Hepatocyte (in vitro differentiated cells): ENCODE data around the gene CENPP.

Experiments used
- EZH2 ChIP-seq: fragments of 200-600 bp; sonication (generic); IDR thresholded peaks from 2 replicates; pipeline ENCODE4 v1.6.1; 2016; ENCODE audit warnings: antibody characterized with exemption, mild to moderate bottlenecking, borderline replicate concordance
- EZH2phosphoT487 ChIP-seq: fragments of 200-600 bp; sonication (generic); IDR thresholded peaks from one replicate; pipeline ENCODE4 v1.6.1; 2018; ENCODE audit warnings: antibody characterized with exemption, mild to moderate bottlenecking, low read depth, moderate library complexity; ENCODE audit not compliant: unreplicated experiment, severe bottlenecking
- TF ChIP-seq, protein P1 (sequence below): fragments of 200-600 bp; sonication (generic); IDR thresholded peaks from 2 replicates; pipeline ENCODE4 v1.5.1; 2016; ENCODE audit warnings: antibody characterized with exemption, mild to moderate bottlenecking; ENCODE audit not compliant: poor library complexity

GRCh38 chr9:92547356-92547755, 221.6 kb downstream of the CENPP start:
- TF ChIP-seq, protein P1, sequence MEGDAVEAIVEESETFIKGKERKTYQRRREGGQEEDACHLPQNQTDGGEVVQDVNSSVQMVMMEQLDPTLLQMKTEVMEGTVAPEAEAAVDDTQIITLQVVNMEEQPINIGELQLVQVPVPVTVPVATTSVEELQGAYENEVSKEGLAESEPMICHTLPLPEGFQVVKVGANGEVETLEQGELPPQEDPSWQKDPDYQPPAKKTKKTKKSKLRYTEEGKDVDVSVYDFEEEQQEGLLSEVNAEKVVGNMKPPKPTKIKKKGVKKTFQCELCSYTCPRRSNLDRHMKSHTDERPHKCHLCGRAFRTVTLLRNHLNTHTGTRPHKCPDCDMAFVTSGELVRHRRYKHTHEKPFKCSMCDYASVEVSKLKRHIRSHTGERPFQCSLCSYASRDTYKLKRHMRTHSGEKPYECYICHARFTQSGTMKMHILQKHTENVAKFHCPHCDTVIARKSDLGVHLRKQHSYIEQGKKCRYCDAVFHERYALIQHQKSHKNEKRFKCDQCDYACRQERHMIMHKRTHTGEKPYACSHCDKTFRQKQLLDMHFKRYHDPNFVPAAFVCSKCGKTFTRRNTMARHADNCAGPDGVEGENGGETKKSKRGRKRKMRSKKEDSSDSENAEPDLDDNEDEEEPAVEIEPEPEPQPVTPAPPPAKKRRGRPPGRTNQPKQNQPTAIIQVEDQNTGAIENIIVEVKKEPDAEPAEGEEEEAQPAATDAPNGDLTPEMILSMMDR = no peak
- TF ChIP-seq EZH2 = no peak
- no peak for TF ChIP-seq EZH2phosphoT487
